Stimulated activated CD8-positive, alpha-beta memory T cell treated with anti-CD3 and anti-CD28 coated beads, Interleukin-12 subunit alpha, Interleukin-12 subunit beta, amount 100 ng/mL, for 1 hour (primary cell): ENCODE results near the gene MT1G.

ENCODE experiments used
- DNase-seq: peaks from one replicate; pipeline ENCODE4 v3.0.0-alpha.2; 2020; ENCODE audit warnings: low read depth

The MT1G gene

DNA sequence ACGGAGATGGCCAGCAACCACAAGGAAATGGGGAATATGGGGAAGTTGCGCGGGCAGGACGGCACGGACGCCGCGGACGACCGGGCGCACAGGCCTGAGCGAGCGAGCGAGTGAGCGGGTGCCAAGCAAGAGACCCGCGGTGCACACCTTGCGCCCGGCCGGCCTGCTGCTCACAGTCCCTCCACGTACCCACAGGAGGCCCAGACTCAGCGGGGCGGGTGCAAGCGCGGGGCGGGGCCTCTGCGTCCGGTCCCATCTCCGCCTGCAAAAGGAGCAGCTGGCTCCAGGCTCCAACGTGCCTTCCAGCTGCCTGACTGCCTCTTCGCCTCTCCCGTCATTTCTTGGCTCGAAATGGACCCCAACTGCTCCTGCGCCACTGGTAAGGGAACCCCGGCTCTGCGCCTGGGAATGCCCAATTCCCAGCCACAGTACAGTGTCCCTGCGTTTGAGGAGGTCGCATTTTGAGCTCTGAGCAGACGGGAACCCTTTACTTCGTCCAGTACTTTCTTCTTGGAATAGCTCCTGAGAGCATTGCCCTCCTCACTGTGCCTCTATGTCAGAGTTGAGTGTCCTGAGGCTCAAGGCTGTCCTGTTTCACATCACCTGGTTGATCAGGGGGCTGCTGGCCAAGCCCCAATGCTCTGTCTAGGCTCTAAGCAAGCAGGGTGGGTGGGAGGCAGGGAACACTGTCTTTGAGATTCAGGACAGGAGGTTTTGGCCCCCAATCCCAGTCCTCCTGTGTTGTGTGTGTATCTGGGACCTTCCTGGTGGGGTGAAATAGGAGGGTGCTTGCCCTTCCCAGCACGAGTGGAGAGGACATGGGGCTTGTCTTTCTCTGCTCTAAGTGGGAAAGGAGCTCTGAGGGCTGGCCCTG is 50.4 kb downstream of the MT1G start:
- no peak for DNase-seq
